Liver (tissue), 3 donors: Measurements from ENCODE around the gene STRIP2.

ENCODE experiments used
- JUND ChIP-seq, 2 donors: IDR thresholded peaks; 2 replicates each; pipeline ENCODE4 v1.6.1; 2016; ENCODE audit warnings: antibody characterized with exemption in 2 of 2
- TF ChIP-seq, protein P1 (sequence below): fragments of 150-350 bp; IDR thresholded peaks from 2 replicates; pipeline ENCODE4 v1.5.1; 2017; ENCODE audit warnings: improper control_type of control experiment, low read depth, low read length; ENCODE audit not compliant: missing input control
- TF ChIP-seq, protein P2 (sequence below): IDR thresholded peaks from 2 replicates; pipeline ENCODE4 v1.6.1; 2016; ENCODE audit warnings: antibody characterized with exemption
- donor health status: healthy.
- donor health status: healthy.

DNA sequence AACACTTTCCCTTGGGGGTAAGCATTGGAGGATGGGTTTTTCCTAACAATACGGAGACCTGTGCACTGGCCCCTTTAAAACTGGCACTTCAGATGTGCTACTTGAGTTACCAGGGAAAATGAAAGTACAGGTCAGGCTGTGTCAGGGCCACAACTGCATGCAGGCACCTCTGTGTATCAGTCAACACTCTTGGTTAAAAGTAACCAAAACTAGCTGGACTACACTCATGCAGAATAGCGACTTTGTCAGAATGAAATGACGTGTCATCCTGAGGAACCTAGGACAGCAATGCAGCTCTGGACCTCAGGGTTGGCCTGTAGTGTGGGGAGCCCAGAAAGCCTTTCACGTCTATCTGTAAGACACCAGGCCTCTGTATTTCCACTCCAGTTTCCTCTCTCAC, 34.3 kb downstream of the STRIP2 start:
- TF ChIP-seq JUND (IDR thresholded peaks at IDR 0.05): no peak
- TF ChIP-seq, protein P1, sequence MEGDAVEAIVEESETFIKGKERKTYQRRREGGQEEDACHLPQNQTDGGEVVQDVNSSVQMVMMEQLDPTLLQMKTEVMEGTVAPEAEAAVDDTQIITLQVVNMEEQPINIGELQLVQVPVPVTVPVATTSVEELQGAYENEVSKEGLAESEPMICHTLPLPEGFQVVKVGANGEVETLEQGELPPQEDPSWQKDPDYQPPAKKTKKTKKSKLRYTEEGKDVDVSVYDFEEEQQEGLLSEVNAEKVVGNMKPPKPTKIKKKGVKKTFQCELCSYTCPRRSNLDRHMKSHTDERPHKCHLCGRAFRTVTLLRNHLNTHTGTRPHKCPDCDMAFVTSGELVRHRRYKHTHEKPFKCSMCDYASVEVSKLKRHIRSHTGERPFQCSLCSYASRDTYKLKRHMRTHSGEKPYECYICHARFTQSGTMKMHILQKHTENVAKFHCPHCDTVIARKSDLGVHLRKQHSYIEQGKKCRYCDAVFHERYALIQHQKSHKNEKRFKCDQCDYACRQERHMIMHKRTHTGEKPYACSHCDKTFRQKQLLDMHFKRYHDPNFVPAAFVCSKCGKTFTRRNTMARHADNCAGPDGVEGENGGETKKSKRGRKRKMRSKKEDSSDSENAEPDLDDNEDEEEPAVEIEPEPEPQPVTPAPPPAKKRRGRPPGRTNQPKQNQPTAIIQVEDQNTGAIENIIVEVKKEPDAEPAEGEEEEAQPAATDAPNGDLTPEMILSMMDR: no peak
- TF ChIP-seq, protein P2, sequence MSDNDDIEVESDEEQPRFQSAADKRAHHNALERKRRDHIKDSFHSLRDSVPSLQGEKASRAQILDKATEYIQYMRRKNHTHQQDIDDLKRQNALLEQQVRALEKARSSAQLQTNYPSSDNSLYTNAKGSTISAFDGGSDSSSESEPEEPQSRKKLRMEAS: no peak
